OCI-LY3 (cell line): ENCODE measurements around the gene SLC5A7.

Experiments used
- H2AFZ ChIP-seq: fragments of 200-600, 300-600 bp; shearing (Covaris generic); 2 replicates; pipeline ENCODE4 v1.6.0; 2014; ENCODE audit warnings: antibody characterized with exemption, low read depth, low read length
- H3K27ac ChIP-seq: fragments of 200-600, 300-600 bp; sonication (generic); 2 replicates; pipeline ENCODE4 v1.5.1; 2014; ENCODE audit warnings: mild to moderate bottlenecking, low read length, moderate library complexity, mixed read lengths
- H3K27me3 ChIP-seq: fragments of 200-600, 300-600 bp; sonication (generic); 2 replicates; pipeline ENCODE4 v1.6.1; 2014; ENCODE audit warnings: low read depth, low read length, mixed read lengths
- H3K36me3 ChIP-seq: fragments of 200-600, 300-600 bp; sonication (generic); replicated peaks from 2 replicates; pipeline ENCODE3; 2014; ENCODE audit warnings: low read depth, low read length, mixed read lengths
- H3K4me1 ChIP-seq: fragments of 300-600, 200-600 bp; sonication (generic); 2 replicates; pipeline ENCODE4 v1.6.1; 2014; ENCODE audit warnings: low read length, mixed read lengths
- H3K4me2 ChIP-seq: fragments of 200-600, 300-600 bp; sonication (generic); 2 replicates; pipeline ENCODE4 v1.6.1; 2014; ENCODE audit warnings: low read length, mixed read lengths
- H3K4me3 ChIP-seq: fragments of 300-600, 200-600 bp; sonication (generic); 2 replicates; pipeline ENCODE4 v1.5.1; 2014; ENCODE audit warnings: antibody characterized with exemption, mild to moderate bottlenecking, low read length, moderate library complexity
- H3K79me2 ChIP-seq: fragments of 300-600, 200-600 bp; shearing (Covaris generic); 2 replicates; pipeline ENCODE4 v1.6.1; 2014; ENCODE audit warnings: mild to moderate bottlenecking, low read length, mixed read lengths
- H3K9ac ChIP-seq: fragments of 300-600, 200-600 bp; shearing (Covaris generic); 2 replicates; pipeline ENCODE4 v1.6.0; 2014; ENCODE audit warnings: mild to moderate bottlenecking, low read length, moderate library complexity
- H3K9me3 ChIP-seq: fragments of 200-600, 300-600 bp; shearing (Covaris generic); 2 replicates; pipeline ENCODE4 v1.6.1; 2014; ENCODE audit warnings: low read length, mixed read lengths; ENCODE audit not compliant: insufficient read depth
- H4K20me1 ChIP-seq: fragments of 200-600, 300-600 bp; sonication (generic); 2 replicates; pipeline ENCODE4 v1.6.1; 2016; ENCODE audit warnings: low read length, mixed read lengths; ENCODE audit not compliant: insufficient read depth
- CTCF ChIP-seq: fragments of 200-600, 300-600 bp; sonication (generic); IDR thresholded peaks from 2 replicates; pipeline ENCODE4 v1.5.1; 2014; ENCODE audit warnings: antibody characterized with exemption, low read length, low read depth
- EZH2phosphoT487 ChIP-seq: fragments of 200-600 bp; shearing (Covaris generic); IDR thresholded peaks from 2 replicates; pipeline ENCODE4 v1.6.1; 2018; ENCODE audit warnings: antibody characterized with exemption, mixed run types, low read depth

SLC5A7 gene

GRCh38 chr2:107986278-107987217 lies at the start of gene SLC5A7:
SLC5A7 (plus strand) TSS chr2:107986524; CDS start chr2:107988156, 1,632 bp downstream.
- H3K4me3 ChIP-seq, result no peak within 1 kb of the TSS
- no peak within 1 kb of the TSS for H3K4me2 ChIP-seq
- no peak within 1 kb of the TSS for H3K27ac ChIP-seq
- no peaks in the 10 kb centered on the region for H4K20me1 ChIP-seq
- H3K27me3 ChIP-seq, result no peaks in the 10 kb centered on the region
- H3K79me2 ChIP-seq, result no peaks in the 10 kb centered on the region
- no peaks in the 10 kb centered on the region for H3K4me1 ChIP-seq
- no peak within 1 kb of the TSS for H3K9ac ChIP-seq
- no peaks in the 10 kb centered on the region for H3K36me3 ChIP-seq
- no peak for TF ChIP-seq CTCF
- no peak for TF ChIP-seq EZH2phosphoT487
- no peak within 1 kb of the TSS for H2AFZ ChIP-seq
- H3K9me3 ChIP-seq, result no peaks in the 10 kb centered on the region

- Histone ChIP-seq H3K4me2 (no peak overlapping the region), H3K4me1 (no peaks in the 10 kb centered on the region), H3K27me3 (no peaks in the 10 kb centered on the region), H4K20me1 (no peaks in the 10 kb centered on the region), H3K9me3 (no peaks in the 10 kb centered on the region), H3K27ac (no peak overlapping the region), H3K36me3 (no peaks in the 10 kb centered on the region), H2AFZ (no peak overlapping the region), H3K4me3 (no peak overlapping the region), H3K79me2 (no peaks in the 10 kb centered on the region), H3K9ac (no peak overlapping the region)
- TF ChIP-seq CTCF (no peak), EZH2phosphoT487 (no peak)
Observed at GRCh38 chr2:107961395-107961794, 24.9 kb upstream of the SLC5A7 start.

GRCh38 chr2:107964185-107964584 lies 22.1 kb upstream of the SLC5A7 start:
- Histone ChIP-seq H3K79me2 (no peaks in the 10 kb centered on the region), H3K9me3 (no peaks in the 10 kb centered on the region), H3K4me1 (no peaks in the 10 kb centered on the region), H3K36me3 (no peaks in the 10 kb centered on the region), H3K27ac (no peak overlapping the region), H4K20me1 (no peaks in the 10 kb centered on the region), H2AFZ (no peak overlapping the region), H3K27me3 (no peaks in the 10 kb centered on the region), H3K9ac (no peak overlapping the region), H3K4me2 (no peak overlapping the region), H3K4me3 (no peak overlapping the region)
- TF ChIP-seq EZH2phosphoT487, result no peak
- no peak for TF ChIP-seq CTCF

- H3K9me3 ChIP-seq, result no peaks in the 10 kb centered on the region
- no peaks in the 10 kb centered on the region for H3K4me1 ChIP-seq
- H3K4me2 ChIP-seq, result no peak overlapping the region
- H3K27me3 ChIP-seq, result no peaks in the 10 kb centered on the region
- H2AFZ ChIP-seq, result no peak overlapping the region
- no peak overlapping the region for H3K4me3 ChIP-seq
- no peak overlapping the region for H3K27ac ChIP-seq
- H3K36me3 ChIP-seq, result no peaks in the 10 kb centered on the region
- H3K9ac ChIP-seq, result no peak overlapping the region
- H3K79me2 ChIP-seq, result no peaks in the 10 kb centered on the region
- TF ChIP-seq CTCF (no peak), EZH2phosphoT487 (no peak)
- H4K20me1 ChIP-seq, result no peaks in the 10 kb centered on the region
Observed at GRCh38 chr2:107984707-107985106, 1.6 kb upstream of the SLC5A7 start.
